HepG2 (cell line): ENCODE results near the gene CCT7. TPM values are rescaled to one million over a fixed set of nuclear protein-coding genes. Genes with fewer than 3 reads are reported as not detected.

Experiments used
- CREB1 ChIP-seq, 2 experiments: fragments of 450-650 bp in 1 of 2; IDR thresholded peaks; 2 replicates each; pipeline ENCODE4 v1.6.1; 2016 to 2017; ENCODE audit warnings: control low read depth in 1 of 2, mild to moderate bottlenecking in 1 of 2, missing compliant biosample characterization in 1 of 2, missing genetic modification characterization in 1 of 2
- HNRNPH1 ChIP-seq: fragments of 200-400 bp; formaldehyde crosslinking; optimal IDR thresholded peaks from 2 replicates; pipeline ENCODE3; 2017; ENCODE audit warnings: mild to moderate bottlenecking, low read depth, low read length
- HNRNPK ChIP-seq: fragments of 200-400 bp; formaldehyde crosslinking; IDR thresholded peaks from 2 replicates; pipeline ENCODE4 v1.6.1; 2018; ENCODE audit warnings: low read length, low read depth, moderate library complexity, mild to moderate bottlenecking; ENCODE audit not compliant: poor library complexity, severe bottlenecking
- NRL ChIP-seq: sonication (generic); formaldehyde crosslinking; IDR thresholded peaks from 2 replicates; pipeline ENCODE4 v1.5.0; 2020; ENCODE audit warnings: missing genetic modification reagents, mild to moderate bottlenecking, moderate library complexity, borderline replicate concordance
- POLR2AphosphoS5 ChIP-seq: IDR thresholded peaks from 2 replicates; pipeline ENCODE4 v1.6.1; 2012; ENCODE audit warnings: low read depth, low read length
- RBM39 ChIP-seq: fragments of 200-400 bp; formaldehyde crosslinking; IDR thresholded peaks from one replicate; pipeline ENCODE4 v1.6.1; 2018; ENCODE audit warnings: antibody characterized with exemption, mild to moderate bottlenecking, low read depth, low read length; ENCODE audit not compliant: poor library complexity, severe bottlenecking
- REPIN1 ChIP-seq: sonication (generic); formaldehyde crosslinking; IDR thresholded peaks from 2 replicates; pipeline ENCODE4 v1.8.0; 2022; ENCODE audit warnings: missing genetic modification reagents, low read depth, mild to moderate bottlenecking, borderline replicate concordance
- RXRA ChIP-seq: sonication (generic); formaldehyde crosslinking; IDR thresholded peaks from 2 replicates; pipeline ENCODE4 v1.5.1; 2020; ENCODE audit warnings: missing genetic modification reagents
- SNAPC5 ChIP-seq: sonication (generic); formaldehyde crosslinking; IDR thresholded peaks from 2 replicates; pipeline ENCODE4 v1.8.1; 2023; ENCODE audit warnings: mild to moderate bottlenecking, missing genetic modification reagents, borderline replicate concordance
- SRY ChIP-seq: sonication (generic); formaldehyde crosslinking; IDR thresholded peaks from 2 replicates; pipeline ENCODE4 v1.8.0; 2022; ENCODE audit warnings: mild to moderate bottlenecking, missing genetic modification reagents
- STAT6 ChIP-seq: sonication (generic); formaldehyde crosslinking; IDR thresholded peaks from 2 replicates; pipeline ENCODE4 v1.4.0; 2020; ENCODE audit warnings: missing genetic modification reagents, mild to moderate bottlenecking, borderline replicate concordance
- ZNF180 ChIP-seq: sonication (generic); formaldehyde crosslinking; IDR thresholded peaks from 2 replicates; pipeline ENCODE4 v1.4.0; 2020; ENCODE audit warnings: low read depth, missing genetic modification reagents, borderline replicate concordance
- ZNF256 ChIP-seq: sonication (generic); formaldehyde crosslinking; conservative IDR thresholded peaks from 2 replicates; pipeline ENCODE4 v1.4.0; 2020; ENCODE audit warnings: missing genetic modification reagents
- ZNF260 ChIP-seq: sonication (generic); formaldehyde crosslinking; IDR thresholded peaks from 2 replicates; pipeline ENCODE4 v1.4.0; 2020; ENCODE audit warnings: missing genetic modification reagents, low read depth, mild to moderate bottlenecking, borderline replicate concordance
- ZNF281 ChIP-seq: sonication (generic); formaldehyde crosslinking; IDR thresholded peaks from 2 replicates; pipeline ENCODE4 v1.4.0; 2020; ENCODE audit warnings: missing genetic modification reagents, borderline replicate concordance
- ZNF282 ChIP-seq: fragments of 450-650 bp; IDR thresholded peaks from 2 replicates; pipeline ENCODE4 v1.6.1; 2018; ENCODE audit not compliant: partially characterized antibody
- ZNF331 ChIP-seq: sonication (generic); formaldehyde crosslinking; IDR thresholded peaks from 2 replicates; pipeline ENCODE4 v1.4.0; 2020; ENCODE audit warnings: missing genetic modification reagents
- polyA plus RNA-seq, 8 experiments: library from polyadenylated mRNA; depleted of rRNA in 3 of 8; stranded (reverse) in 7 of 8; unstranded in 1 of 8; fragments of >200 nt; fragmentation: Illumina TruSeq in 4 of 8; extraction: Trizol in 4 of 8; gene quantifications; 2 replicates each; pipeline versions ENCODE4 v1.2.1 to v1.2.3, GENCODE V29; 2011 to 2016; ENCODE audit warnings: low read depth in 4 of 8, missing spikeins in 1 of 8, mixed read lengths in 1 of 8; ENCODE audit not compliant: insufficient read depth in 1 of 8
- total RNA-seq, 5 experiments: library from RNA; depleted of rRNA; stranded (reverse); fragments of >200 nt; fragmentation: Illumina TruSeq; extraction: Trizol; gene quantifications; 2 replicates each; pipeline ENCODE4 v1.2.3, GENCODE V29; 2016; ENCODE audit warnings: low read depth in 1 of 5
- TF ChIP-seq, protein P1 (sequence below), 2 experiments: fragments of 450-650 bp in 1 of 2; sonication (generic) in 1 of 2; formaldehyde crosslinking; IDR thresholded peaks; 2 replicates each; pipeline versions ENCODE4 v1.5.0 to v1.8.0; 2020 to 2022; ENCODE audit warnings: mild to moderate bottlenecking in 1 of 2, missing genetic modification reagents in 1 of 2
- TF ChIP-seq, protein P2 (sequence below): fragments of 450-650 bp; IDR thresholded peaks from 2 replicates; pipeline ENCODE4 v1.6.1; 2017; ENCODE audit warnings: mild to moderate bottlenecking

CCT7 gene
- total and polyA plus RNA-seq, 2 of the 13 experiments (the other 11 are each of a cell fraction or from before 2014, with no cell fraction given) = 347 to 517 TPM

GRCh38 chr2:73283545-73284295 lies 49.6 kb downstream of the CCT7 start (continued):
- TF ChIP-seq STAT6 (CRISPR knock-in tag) = no peak
- no peak for TF ChIP-seq ZNF282
- no peak for TF ChIP-seq SRY (CRISPR knock-in tag)
- TF ChIP-seq ZNF331 = no peak
- no peak for TF ChIP-seq RBM39
- TF ChIP-seq, protein P1, sequence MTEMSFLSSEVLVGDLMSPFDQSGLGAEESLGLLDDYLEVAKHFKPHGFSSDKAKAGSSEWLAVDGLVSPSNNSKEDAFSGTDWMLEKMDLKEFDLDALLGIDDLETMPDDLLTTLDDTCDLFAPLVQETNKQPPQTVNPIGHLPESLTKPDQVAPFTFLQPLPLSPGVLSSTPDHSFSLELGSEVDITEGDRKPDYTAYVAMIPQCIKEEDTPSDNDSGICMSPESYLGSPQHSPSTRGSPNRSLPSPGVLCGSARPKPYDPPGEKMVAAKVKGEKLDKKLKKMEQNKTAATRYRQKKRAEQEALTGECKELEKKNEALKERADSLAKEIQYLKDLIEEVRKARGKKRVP (CRISPR knock-in tag; IDR thresholded peaks at IDR 0.05) = no peak
- TF ChIP-seq ZNF260 (CRISPR knock-in tag) = no peak; the same call in 1 of the 2 replicates
- no peak for TF ChIP-seq POLR2AphosphoS5
- TF ChIP-seq SNAPC5 (CRISPR knock-in tag) = no peak
- TF ChIP-seq ZNF256 = no peak
- TF ChIP-seq HNRNPH1 = no peak
- TF ChIP-seq ZNF180 (CRISPR knock-in tag) = no peak
- TF ChIP-seq NRL = peak; percentile 96
- no peak for TF ChIP-seq CREB1 (IDR thresholded peaks at IDR 0.05)
- TF ChIP-seq CREB1 (CRISPR knock-in tag; IDR thresholded peaks at IDR 0.05) = no peak
- peak; percentile 16; the same call in 1 of the 2 replicates for TF ChIP-seq REPIN1 (CRISPR knock-in tag)
- no peak for TF ChIP-seq HNRNPK
- TF ChIP-seq RXRA = no peak
- TF ChIP-seq, protein P2, sequence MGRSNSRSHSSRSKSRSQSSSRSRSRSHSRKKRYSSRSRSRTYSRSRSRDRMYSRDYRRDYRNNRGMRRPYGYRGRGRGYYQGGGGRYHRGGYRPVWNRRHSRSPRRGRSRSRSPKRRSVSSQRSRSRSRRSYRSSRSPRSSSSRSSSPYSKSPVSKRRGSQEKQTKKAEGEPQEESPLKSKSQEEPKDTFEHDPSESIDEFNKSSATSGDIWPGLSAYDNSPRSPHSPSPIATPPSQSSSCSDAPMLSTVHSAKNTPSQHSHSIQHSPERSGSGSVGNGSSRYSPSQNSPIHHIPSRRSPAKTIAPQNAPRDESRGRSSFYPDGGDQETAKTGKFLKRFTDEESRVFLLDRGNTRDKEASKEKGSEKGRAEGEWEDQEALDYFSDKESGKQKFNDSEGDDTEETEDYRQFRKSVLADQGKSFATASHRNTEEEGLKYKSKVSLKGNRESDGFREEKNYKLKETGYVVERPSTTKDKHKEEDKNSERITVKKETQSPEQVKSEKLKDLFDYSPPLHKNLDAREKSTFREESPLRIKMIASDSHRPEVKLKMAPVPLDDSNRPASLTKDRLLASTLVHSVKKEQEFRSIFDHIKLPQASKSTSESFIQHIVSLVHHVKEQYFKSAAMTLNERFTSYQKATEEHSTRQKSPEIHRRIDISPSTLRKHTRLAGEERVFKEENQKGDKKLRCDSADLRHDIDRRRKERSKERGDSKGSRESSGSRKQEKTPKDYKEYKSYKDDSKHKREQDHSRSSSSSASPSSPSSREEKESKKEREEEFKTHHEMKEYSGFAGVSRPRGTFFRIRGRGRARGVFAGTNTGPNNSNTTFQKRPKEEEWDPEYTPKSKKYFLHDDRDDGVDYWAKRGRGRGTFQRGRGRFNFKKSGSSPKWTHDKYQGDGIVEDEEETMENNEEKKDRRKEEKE = no peak
- TF ChIP-seq ZNF281 (CRISPR knock-in tag) = peak; percentile 83
